GM12878 (cell line): Measurements from ENCODE around the gene TTYH1. TPM values are rescaled to one million over a fixed set of nuclear protein-coding genes. Genes with fewer than 3 reads are reported as not detected.

Source experiments
- ATAC-seq: fragments of 200-7000 bp; cut with Tn5 transposase; 3 replicates; pipeline ENCODE4 v1.9.1; 2020; ENCODE audit warnings: mild to moderate bottlenecking, moderate library complexity
- BruUV-seq: library from RNA; stranded (reverse); fragments of 400-500 nt; replicated peaks from 2 replicates; lab custom pipeline; 2021; lab: Mats Ljungman, UMichigan
- CTCF ChIA-PET: fragments of 300-600 bp; sonication (Branson Sonifier 250); formaldehyde crosslinking; extraction: SDS; loops from one replicate; lab custom pipeline; 2021; ENCODE audit warnings: inconsistent platforms; lab: Yijun Ruan, JAX
- POLR2A ChIA-PET: fragments of 350-600 bp; formaldehyde crosslinking; extraction: SDS; loops from one replicate; lab custom pipeline; 2021; ENCODE audit warnings: inconsistent platforms; lab: Charles Lee
- RAD21 ChIA-PET: fragments of 300-600 bp; sonication (Branson Sonifier 250); formaldehyde crosslinking; loops from one replicate; lab custom pipeline; 2023; ENCODE audit warnings: antibody characterized with exemption; ENCODE audit not compliant: unreplicated experiment; lab: Charles Lee
- SMC1A ChIA-PET: fragments of 300-600 bp; sonication (Branson Sonifier 250); formaldehyde crosslinking; loops from one replicate; lab custom pipeline; 2023; ENCODE audit not compliant: unreplicated experiment, uncharacterized antibody; lab: Charles Lee
- DNase-seq: peaks from one replicate; pipeline ENCODE4 v3.0.0-alpha.2; 2011; ENCODE audit warnings: low read depth, low spot score
- FAIRE-seq: peaks from 3 replicates; lab custom pipeline; 2011; peaks lifted over from hg19 to GRCh38; lab: Jason Lieb, UNC
- H2AFZ ChIP-seq: 2 replicates; pipeline ENCODE4 v1.6.0; 2011; ENCODE audit warnings: low read depth, low read length, control low read depth; ENCODE audit not compliant: control insufficient read depth
- H3K27ac ChIP-seq: 2 replicates; pipeline ENCODE4 v1.5.1; 2011; ENCODE audit warnings: control low read depth; ENCODE audit not compliant: control insufficient read depth, insufficient read depth
- H3K27me3 ChIP-seq, 2 experiments: replicated peaks in 1 of 2; 2 replicates each; pipeline versions ENCODE4 v1.6.0 to v1.6.1; 2011; ENCODE audit warnings: low read length in 1 of 2; ENCODE audit not compliant: control insufficient read depth in 2 of 2, insufficient read depth in 2 of 2
- H3K36me3 ChIP-seq, 2 experiments: 2 replicates each; pipeline ENCODE4 v1.5.1; 2011; ENCODE audit warnings: low read length in 1 of 2; ENCODE audit not compliant: control insufficient read depth in 2 of 2, insufficient read depth in 2 of 2
- H3K4me1 ChIP-seq: 2 replicates; pipeline ENCODE4 v1.6.1; 2011; ENCODE audit warnings: mild to moderate bottlenecking, low read length, moderate library complexity, mixed read lengths; ENCODE audit not compliant: control insufficient read depth, insufficient read depth
- H3K4me2 ChIP-seq: 2 replicates; pipeline ENCODE4 v1.6.0; 2011; ENCODE audit warnings: control low read depth; ENCODE audit not compliant: control insufficient read depth, insufficient read depth
- H3K4me3 ChIP-seq: fragments of 200-600 bp; sonication (generic); 2 replicates; pipeline ENCODE4 v1.5.1; 2016
- H3K79me2 ChIP-seq: 2 replicates; pipeline ENCODE4 v1.6.0; 2011; ENCODE audit warnings: low read length; ENCODE audit not compliant: control insufficient read depth, insufficient read depth
- H3K9ac ChIP-seq: 2 replicates; pipeline ENCODE4 v1.8.0; 2011; ENCODE audit warnings: low read length, control low read depth, mixed read lengths; ENCODE audit not compliant: control insufficient read depth, insufficient read depth
- H3K9me3 ChIP-seq: replicated peaks from 3 replicates; pipeline ENCODE4 v1.5.1; 2011; ENCODE audit warnings: mild to moderate bottlenecking, low read length; ENCODE audit not compliant: control insufficient read depth, insufficient read depth
- H4K20me1 ChIP-seq: 2 replicates; pipeline ENCODE4 v1.6.0; 2011; ENCODE audit not compliant: control insufficient read depth, insufficient read depth
- CBFB ChIP-seq: IDR thresholded peaks from 2 replicates; pipeline ENCODE4 v1.6.1; 2016; ENCODE audit warnings: antibody characterized with exemption, low read depth
- POLR2A ChIP-seq: IDR thresholded peaks from 2 replicates; pipeline ENCODE4 v1.6.1; 2011; ENCODE audit warnings: low read depth, mild to moderate bottlenecking, low read length
- POLR2AphosphoS5 ChIP-seq: IDR thresholded peaks from 2 replicates; pipeline ENCODE4 v1.6.1; 2011; ENCODE audit warnings: mild to moderate bottlenecking, low read length, inconsistent platforms
- ZNF24 ChIP-seq: fragments of 450-650 bp; IDR thresholded peaks from 2 replicates; pipeline ENCODE4 v1.6.1; 2017; ENCODE audit warnings: antibody characterized with exemption, mild to moderate bottlenecking
- WGBS: methylation state at CpG from one replicate; pipeline ENCODE4 v1.1.6; 2016; ENCODE audit warnings: low lambda C conversion rate; ENCODE audit not compliant: insufficient replicate concordance, insufficient coverage; ENCODE audit errors: missing lambda C conversion rate; 5-methylcytosine and 5-hydroxymethylcytosine counted together
- in situ Hi-C: fragments of 300-500 bp; cut with MboI; formaldehyde crosslinking; loops from 9 replicates; pipeline ENCODE4 v1.14.3; 2018; ENCODE audit warnings: mixed read lengths
- intact Hi-C: fragments of 100-400 bp; cut with micrococcal nuclease; formaldehyde crosslinking; loops from one replicate; pipeline ENCODE4 v1.14.2; 2022; ENCODE audit not compliant: unreplicated experiment
- polyA plus RNA-seq, 11 experiments: library from polyadenylated mRNA; depleted of rRNA in 4 of 11; unstranded in 6 of 11; stranded (reverse) in 5 of 11; fragments of >200 nt; fragmentation: Nextera tagmentation in 4 of 11; fragmentation: Illumina TruSeq in 1 of 11; extraction: Ambion mirVana in 4 of 11; extraction: Trizol in 1 of 11; gene quantifications; 1 replicate in 1 of 11; 2 replicates in 10 of 11; pipeline versions ENCODE4 v1.2.1 to v1.2.3, GENCODE V29; 2011 to 2016; ENCODE audit warnings: inconsistent platforms in 2 of 11, missing spikeins in 2 of 11, low read depth in 1 of 11
- total RNA-seq, 4 experiments: library from RNA; depleted of rRNA in 3 of 4; stranded (reverse); fragments of >200 nt in 3 of 4; fragmentation: Illumina TruSeq in 1 of 4; extraction: Trizol in 1 of 4; gene quantifications; 2 replicates each; pipeline versions ENCODE4 v1.2.1 to v1.2.3, GENCODE V29; 2013 to 2021

The TTYH1 gene
- total and polyA plus RNA-seq, 10 of the 15 experiments (the other 5 are each of a cell fraction or from before 2014, with no cell fraction given): 0.01 to 0.36 (median 0.09) TPM; not detected in 3

DNA sequence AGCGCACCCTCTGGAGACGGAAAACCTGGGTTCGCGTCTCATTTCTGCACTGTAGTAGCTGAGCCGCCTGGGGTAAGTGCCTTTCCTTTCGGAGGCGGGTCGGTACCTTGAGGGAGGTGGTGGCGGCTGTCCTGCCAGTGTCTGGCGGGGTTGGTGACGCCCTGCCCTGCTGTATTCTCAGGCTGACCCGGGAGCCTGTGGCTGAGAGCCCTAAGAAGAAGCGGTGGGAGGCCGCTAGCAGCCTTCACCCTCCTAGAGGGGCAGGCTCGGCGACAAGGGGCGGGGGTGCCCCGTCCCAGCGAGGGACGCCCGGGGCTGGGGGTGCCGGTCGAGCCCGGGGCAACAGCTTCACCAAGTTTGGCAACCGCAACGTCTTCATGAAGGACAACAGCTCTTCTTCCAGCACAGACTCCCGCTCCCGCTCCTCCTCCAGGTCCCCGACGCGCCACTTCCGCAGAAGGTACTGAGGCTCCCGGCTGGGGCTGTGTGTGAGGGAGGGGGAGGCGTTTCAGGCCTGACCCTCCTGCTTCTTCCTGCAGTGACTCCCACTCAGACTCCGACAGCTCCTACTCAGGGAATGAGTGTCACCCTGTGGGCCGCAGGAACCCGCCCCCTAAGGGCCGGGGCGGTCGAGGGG, 40.6 kb downstream of the TTYH1 start:
- H3K9me3 ChIP-seq: no peaks in the 10 kb centered on the region
- ChIA-PET RAD21 (no interaction called here), POLR2A (no interaction called here), CTCF (no interaction called here), SMC1A (no interaction called here)
- no peaks in the 10 kb centered on the region; the same call in 1 of the 2 replicates for H4K20me1 ChIP-seq
- H3K27ac ChIP-seq: no peak overlapping the region
- ATAC-seq (no peak), DNase-seq (no peak), FAIRE-seq (no peak)
- peaks cover 15% of the 10 kb centered on the region for H3K79me2 ChIP-seq
- H3K27me3 ChIP-seq: no peaks in the 10 kb centered on the region
- no peak overlapping the region for H3K4me3 ChIP-seq
- no peak overlapping the region for H3K9ac ChIP-seq
- no peaks in the 10 kb centered on the region for H3K4me1 ChIP-seq
- no peak overlapping the region for H2AFZ ChIP-seq
- no peak overlapping the region for H3K4me2 ChIP-seq
- 97% methylated on average over 37 of the region's 40 CpGs for WGBS
- TF ChIP-seq POLR2A (peak; percentile 3; the same call in 1 of the 2 replicates), ZNF24 (no peak), POLR2AphosphoS5 (peak; percentile 24; the same call in 1 of the 2 replicates)
- in situ Hi-C loops (no loop called here), intact Hi-C loops (no loop called here)
- BruUV-seq: TSS peak; percentile 3
- H3K36me3 ChIP-seq: peaks cover 25 to 73% of the 10 kb centered on the region in 2 experiments

DNA sequence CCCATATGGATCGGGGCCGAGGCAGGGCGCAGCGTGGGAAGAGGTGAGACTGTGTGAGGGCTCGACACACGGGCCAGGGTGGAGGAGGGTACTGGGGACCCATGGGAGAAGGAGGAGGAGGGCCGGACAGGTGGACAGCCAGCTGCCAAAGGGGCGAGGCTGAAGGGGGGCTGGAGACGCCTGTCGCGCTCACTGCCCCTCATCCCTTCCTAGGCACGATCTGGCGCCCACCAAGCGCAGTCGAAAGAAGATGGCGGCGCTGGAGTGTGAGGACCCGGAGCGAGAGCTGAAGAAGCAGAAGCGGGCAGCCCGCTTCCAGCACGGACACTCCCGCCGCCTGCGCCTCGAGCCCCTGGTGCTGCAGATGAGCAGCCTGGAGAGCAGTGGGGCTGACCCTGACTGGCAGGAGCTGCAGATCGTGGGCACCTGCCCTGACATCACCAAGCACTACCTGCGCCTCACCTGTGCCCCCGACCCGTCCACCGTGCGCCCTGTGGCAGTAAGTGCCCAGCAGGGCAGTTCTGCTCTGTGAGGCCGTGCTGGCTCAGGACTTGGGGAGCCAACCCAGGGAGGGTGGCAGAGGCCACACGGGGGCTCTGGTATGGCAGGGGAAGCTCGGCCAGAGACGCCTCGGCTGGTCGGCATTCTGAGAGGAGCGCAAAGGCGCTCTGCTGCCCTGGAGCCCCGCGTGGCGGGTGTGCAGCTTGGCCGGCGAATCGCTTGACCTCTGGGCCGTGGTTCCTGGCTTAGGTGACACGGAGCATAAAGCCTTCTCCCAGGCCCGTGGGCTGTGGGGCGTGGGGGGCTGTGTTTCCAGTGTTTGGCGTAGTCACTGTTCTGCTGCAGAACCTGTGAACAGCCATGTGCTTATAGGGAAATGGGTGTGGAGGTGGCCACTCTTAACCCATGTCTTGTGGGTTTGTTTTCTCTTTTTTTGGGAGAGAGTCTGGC, 41.4 kb downstream of the TTYH1 start:
- H4K20me1 ChIP-seq: no peaks in the 10 kb centered on the region; the same call in 1 of the 2 replicates
- in situ Hi-C loops: no loop called here
- ChIA-PET CTCF (no interaction called here), SMC1A (no interaction called here), POLR2A (no interaction called here), RAD21 (no interaction called here)
- peaks cover 9% of the 10 kb centered on the region for H3K79me2 ChIP-seq
- H3K9me3 ChIP-seq: no peaks in the 10 kb centered on the region
- no TSS peak for BruUV-seq
- FAIRE-seq (no peak), DNase-seq (no peak), ATAC-seq (no peak)
- TF ChIP-seq POLR2AphosphoS5 (peak; percentile 26; the same call in 1 of the 2 replicates), CBFB (no peak)
- H2AFZ ChIP-seq: no peak overlapping the region
- H3K4me3 ChIP-seq: no peak overlapping the region
- H3K27me3 ChIP-seq: no peaks in the 10 kb centered on the region
- H3K9ac ChIP-seq: no peak overlapping the region
- intact Hi-C loops: no loop called here
- peaks cover 23 to 77% of the 10 kb centered on the region in 2 experiments for H3K36me3 ChIP-seq
- no peak overlapping the region for H3K4me2 ChIP-seq
- no peaks in the 10 kb centered on the region for H3K4me1 ChIP-seq
- WGBS: 96% methylated on average over 46 of the region's 51 CpGs
- H3K27ac ChIP-seq: no peak overlapping the region
